Stomach smooth muscle (tissue), 2 donors: ENCODE data around the gene LRMDA.
"Not testable (repeated sequence)": the region's sequence is repeated elsewhere in the genome, so short reads cannot be mapped to it uniquely, and the experiment has no call there.

ENCODE experiments used
- H3K27ac ChIP-seq: one replicate; pipeline ENCODE4 v1.7.0; 2013; ENCODE audit warnings: mild to moderate bottlenecking, low read length, inconsistent platforms
- H3K27me3 ChIP-seq, 2 donors: one replicate each; pipeline ENCODE4 v1.7.0; 2013; ENCODE audit warnings: low read length in 2 of 2; ENCODE audit not compliant: insufficient read depth in 2 of 2, control insufficient read depth in 1 of 2
- H3K36me3 ChIP-seq, 2 donors: one replicate each; pipeline ENCODE4 v1.7.0; 2013; ENCODE audit warnings: low read length in 2 of 2; ENCODE audit not compliant: control insufficient read depth in 2 of 2, insufficient read depth in 2 of 2
- H3K4me1 ChIP-seq: one replicate; pipeline ENCODE4 v1.7.0; 2013; ENCODE audit warnings: low read length; ENCODE audit not compliant: control insufficient read depth, insufficient read depth
- H3K4me3 ChIP-seq, 2 donors: one replicate each; pipeline ENCODE4 v1.7.0; 2013; ENCODE audit warnings: low read length in 2 of 2
- H3K9ac ChIP-seq, 2 donors: one replicate each; pipeline ENCODE4 v1.7.0; 2013; ENCODE audit warnings: low read length in 2 of 2, mild to moderate bottlenecking in 1 of 2
- H3K9me3 ChIP-seq, 2 donors: one replicate each; pipeline ENCODE4 v1.7.0; 2013; ENCODE audit warnings: low read length in 2 of 2; ENCODE audit not compliant: control insufficient read depth in 2 of 2
- donor health status: healthy.
- donor health status: Pancreatic carcinoma.

The LRMDA gene

DNA sequence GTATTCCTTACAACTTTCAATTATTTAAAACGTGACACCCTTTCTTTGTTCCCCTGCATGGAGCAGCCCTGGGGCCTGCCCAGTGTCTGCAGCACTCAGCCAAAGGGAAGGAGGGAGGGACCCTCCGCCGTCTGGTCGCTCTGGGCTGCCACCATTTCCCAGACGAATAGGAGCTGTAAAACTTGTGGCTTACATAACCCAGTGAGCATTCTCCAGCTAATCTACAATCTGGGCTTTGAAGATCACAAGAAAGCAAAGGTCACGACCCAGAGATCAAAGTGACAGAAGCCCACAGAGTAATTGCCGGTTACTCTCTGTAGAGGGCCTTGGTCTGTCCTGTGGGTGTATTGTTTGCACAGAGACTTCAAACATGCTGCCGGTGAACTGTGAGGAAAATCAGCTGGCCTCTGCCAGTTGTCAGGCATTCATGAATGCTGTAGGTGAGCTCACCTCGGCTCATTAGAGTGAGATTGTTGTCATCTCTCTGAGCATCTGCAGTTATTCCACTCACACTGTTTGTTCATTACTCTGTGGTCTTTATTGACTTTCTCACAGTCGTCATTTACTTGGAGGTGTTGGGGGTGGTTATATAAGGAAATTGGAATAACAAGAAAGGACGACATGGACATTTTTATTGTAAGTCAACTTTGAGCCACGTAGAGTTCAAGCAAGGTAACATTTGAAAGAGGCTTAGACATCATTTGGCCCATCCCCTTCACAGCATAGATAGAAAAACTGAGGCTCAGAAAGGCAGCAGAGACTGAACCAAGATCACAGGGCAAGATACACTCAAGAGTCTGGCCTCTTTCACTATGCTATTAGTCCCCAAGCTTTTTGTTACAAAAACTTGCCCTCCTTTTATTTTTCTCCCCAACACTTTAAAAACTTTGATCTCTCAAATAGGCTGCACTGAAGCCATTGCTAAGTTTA is 619.8 kb downstream of the LRMDA start:
- Histone ChIP-seq H3K9ac (no peak overlapping the region), H3K4me3 (no peak overlapping the region), H3K27ac (no peak overlapping the region), H3K36me3 (no peaks in the 10 kb centered on the region), H3K4me1 (no peaks in the 10 kb centered on the region), H3K27me3 (peaks cover 0 to 2% of the 10 kb centered on the region in 2 donors), H3K9me3 (no peaks in the 10 kb centered on the region)

DNA sequence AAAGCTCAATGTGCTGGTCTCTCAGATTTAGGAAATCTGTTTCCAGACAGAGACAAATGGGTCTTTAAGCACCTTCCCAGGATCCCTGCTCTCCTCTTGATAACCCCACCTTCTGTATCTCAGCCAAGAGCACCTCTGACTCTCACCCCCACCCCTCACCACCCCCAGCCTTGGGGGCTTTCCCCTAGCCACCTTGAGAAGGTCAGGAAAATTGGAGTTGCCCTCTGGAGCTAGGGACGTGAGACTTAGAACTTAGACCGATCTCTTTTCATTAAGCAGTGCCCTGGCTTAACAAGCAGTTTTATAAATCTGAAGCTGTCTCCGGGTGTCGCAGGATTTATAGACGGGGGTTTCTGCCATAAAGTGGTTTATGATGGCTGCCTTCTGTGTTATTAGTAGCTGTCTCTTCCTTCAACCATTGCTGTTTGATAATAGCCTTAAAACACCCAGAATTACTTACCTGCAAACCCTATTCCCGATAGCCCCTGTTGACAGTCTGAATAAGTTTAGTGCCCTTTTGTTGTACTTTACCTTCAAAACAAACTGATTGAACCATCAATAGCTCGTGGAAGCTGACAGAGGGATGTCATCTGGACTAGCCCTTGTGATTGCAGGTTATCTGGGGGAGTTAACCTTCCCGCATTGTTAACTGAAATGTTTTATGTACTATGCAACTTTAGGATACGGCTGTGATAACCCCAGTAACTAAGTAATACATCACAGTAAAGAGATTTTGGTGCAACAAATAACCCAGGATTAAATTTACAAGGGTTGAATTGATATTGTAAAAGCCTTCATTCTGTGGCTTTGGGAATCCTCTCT is 621.5 kb downstream of the LRMDA start:
- Histone ChIP-seq H3K4me3 (no peak overlapping the region), H3K9ac (no peak overlapping the region), H3K36me3 (no peaks in the 10 kb centered on the region), H3K27me3 (peaks cover 0 to 2% of the 10 kb centered on the region in 2 donors), H3K27ac (no peak overlapping the region), H3K4me1 (no peaks in the 10 kb centered on the region), H3K9me3 (no peaks in the 10 kb centered on the region)

DNA sequence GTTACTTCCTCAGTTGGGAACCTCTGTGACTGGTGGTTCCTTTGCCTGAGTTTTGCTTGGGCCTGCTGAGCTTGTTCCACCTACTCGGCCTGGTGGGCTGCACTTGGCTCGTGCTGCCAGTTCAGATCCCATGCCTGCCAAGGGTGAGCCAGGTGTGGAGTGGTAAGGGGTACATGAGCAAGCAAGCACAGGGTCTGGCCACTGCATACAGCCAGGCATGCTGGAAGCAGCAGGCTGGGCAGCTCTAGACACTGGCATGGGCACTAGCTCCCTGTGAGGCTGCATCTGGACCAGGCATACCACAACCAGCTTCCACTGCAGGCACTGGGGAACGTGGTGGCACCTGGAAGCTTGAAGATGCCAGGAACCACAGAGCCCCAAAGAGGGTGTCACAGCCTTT is 624.0 kb downstream of the LRMDA start:
- Histone ChIP-seq H3K27me3 (no peaks in the 10 kb centered on the region), H3K4me3 (no peak overlapping the region), H3K9ac (no peak overlapping the region), H3K4me1 (no peaks in the 10 kb centered on the region), H3K36me3 (no peaks in the 10 kb centered on the region), H3K9me3 (no peaks in the 10 kb centered on the region), H3K27ac (no peak overlapping the region)

DNA sequence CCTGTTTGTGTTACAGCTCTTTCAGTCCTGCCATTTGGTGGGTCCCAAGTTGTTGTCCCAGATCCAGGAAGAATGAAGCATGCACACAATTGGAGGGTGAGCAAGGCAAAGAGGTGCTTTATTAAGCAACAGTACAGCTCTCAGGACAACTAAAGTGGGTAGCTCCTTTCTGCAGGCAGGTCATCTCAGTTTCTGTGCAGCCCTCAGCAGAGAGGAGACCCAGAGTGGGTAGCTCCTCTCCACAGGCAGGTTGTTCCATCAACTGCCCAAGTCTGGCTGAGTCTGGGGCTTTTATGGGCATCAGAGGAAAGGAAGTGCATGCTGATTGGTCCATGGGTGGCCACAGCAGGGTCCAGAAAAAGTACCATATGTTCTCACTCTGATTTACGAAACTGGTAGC is 624.5 kb downstream of the LRMDA start:
- Histone ChIP-seq H3K4me1 (no peaks in the 10 kb centered on the region), H3K4me3 (no peak overlapping the region), H3K36me3 (no peaks in the 10 kb centered on the region), H3K9ac (no peak overlapping the region), H3K9me3 (no peaks in the 10 kb centered on the region), H3K27me3 (no peaks in the 10 kb centered on the region), H3K27ac (no peak overlapping the region)

DNA sequence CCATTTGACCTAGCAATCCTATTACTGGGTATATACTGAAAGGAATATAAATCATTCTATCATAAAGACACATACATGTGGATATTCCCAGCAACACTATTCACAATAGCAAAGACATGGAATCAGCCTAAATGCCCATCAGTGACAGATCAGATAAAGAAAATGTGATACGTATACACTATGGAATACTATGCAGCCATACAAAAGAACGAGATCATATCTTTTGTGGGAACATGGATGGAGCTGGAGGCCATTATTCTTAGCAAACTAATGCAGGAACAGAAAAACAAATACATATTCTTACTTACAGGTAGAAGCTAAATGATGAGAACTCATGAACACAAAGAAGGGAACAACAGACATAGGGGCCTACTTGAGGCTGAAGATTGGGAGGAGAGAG is 629.6 kb downstream of the LRMDA start:
- H3K36me3 ChIP-seq, H3K9me3 ChIP-seq, H3K4me3 ChIP-seq, H3K4me1 ChIP-seq, H3K27ac ChIP-seq, H3K9ac ChIP-seq, H3K27me3 ChIP-seq: not testable (repeated sequence)

DNA sequence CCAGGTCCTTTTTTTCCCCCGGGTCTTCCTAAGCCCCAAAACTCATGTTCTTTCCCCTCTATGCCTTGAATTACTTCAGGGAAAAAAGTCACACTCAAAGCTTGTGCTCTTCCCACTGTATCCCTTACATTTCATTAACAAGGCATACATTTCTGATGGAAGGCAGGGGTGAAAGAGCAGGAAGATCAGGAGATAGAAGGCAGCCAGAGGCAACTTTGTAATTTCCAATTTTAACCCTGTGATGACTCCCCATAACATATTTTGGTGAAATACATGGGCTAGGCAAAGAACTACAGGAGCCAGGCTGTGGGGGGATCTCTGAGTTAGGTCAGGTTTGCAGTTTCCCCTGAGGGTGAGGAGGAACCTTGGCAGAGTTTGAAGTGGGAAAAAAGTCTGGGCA is 635.0 kb downstream of the LRMDA start:
- Histone ChIP-seq H3K4me1 (peaks cover 3% of the 10 kb centered on the region), H3K27ac (no peak overlapping the region), H3K4me3 (no peak overlapping the region), H3K9me3 (peaks cover 0 to 4% of the 10 kb centered on the region in 2 donors), H3K9ac (no peak overlapping the region), H3K36me3 (no peaks in the 10 kb centered on the region), H3K27me3 (no peaks in the 10 kb centered on the region)

DNA sequence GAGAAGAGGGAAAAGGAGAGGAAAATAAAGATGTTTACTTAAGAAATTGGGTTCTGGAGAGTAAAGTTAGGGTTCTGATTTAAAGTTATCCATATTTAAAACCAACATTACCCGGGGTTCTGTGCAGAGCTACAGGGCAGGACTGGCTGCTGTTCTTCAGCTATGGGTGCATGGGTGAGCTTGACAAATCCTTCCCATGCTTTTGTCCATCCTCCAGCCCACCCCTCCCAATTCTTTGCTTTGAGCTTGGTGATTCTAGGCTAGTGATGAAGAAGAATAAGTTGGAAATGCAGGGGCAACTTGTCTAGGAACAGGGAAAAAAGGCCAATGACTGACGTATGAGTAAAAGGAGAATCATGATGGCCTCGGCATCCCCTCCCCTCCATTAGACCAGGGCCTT is 636.0 kb downstream of the LRMDA start:
- no peaks in the 10 kb centered on the region for H3K27me3 ChIP-seq
- H3K36me3 ChIP-seq, result no peaks in the 10 kb centered on the region
- no peak overlapping the region for H3K27ac ChIP-seq
- no peak overlapping the region for H3K4me3 ChIP-seq
- no peak overlapping the region for H3K9ac ChIP-seq
- H3K9me3 ChIP-seq, result peaks cover 0 to 4% of the 10 kb centered on the region in 2 donors
- peaks cover 3% of the 10 kb centered on the region for H3K4me1 ChIP-seq

DNA sequence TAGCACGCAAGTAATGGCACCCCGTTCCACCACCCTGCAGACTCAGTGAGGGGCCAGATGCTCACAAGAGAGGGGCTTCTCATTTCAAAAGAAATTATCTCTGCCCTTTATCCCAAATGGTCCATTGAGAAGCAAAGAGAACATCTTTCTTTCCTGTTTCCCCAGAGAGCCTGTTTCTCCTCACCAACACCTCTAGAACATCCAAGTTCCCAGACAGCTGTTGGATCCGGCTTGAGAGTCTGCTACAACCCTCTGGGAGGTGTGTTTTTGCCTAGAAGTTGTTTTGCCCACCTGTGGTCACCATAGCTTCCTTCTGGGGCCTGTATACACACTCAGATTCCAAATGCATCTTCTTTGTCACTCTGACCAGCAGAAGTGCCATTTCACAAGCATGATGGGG is 637.4 kb downstream of the LRMDA start:
- no peak overlapping the region for H3K9ac ChIP-seq
- peaks cover 3% of the 10 kb centered on the region for H3K4me1 ChIP-seq
- no peak overlapping the region for H3K27ac ChIP-seq
- H3K9me3 ChIP-seq, result peaks cover 0 to 4% of the 10 kb centered on the region in 2 donors
- H3K4me3 ChIP-seq, result no peak overlapping the region
- H3K36me3 ChIP-seq, result no peaks in the 10 kb centered on the region
- H3K27me3 ChIP-seq, result no peaks in the 10 kb centered on the region

DNA sequence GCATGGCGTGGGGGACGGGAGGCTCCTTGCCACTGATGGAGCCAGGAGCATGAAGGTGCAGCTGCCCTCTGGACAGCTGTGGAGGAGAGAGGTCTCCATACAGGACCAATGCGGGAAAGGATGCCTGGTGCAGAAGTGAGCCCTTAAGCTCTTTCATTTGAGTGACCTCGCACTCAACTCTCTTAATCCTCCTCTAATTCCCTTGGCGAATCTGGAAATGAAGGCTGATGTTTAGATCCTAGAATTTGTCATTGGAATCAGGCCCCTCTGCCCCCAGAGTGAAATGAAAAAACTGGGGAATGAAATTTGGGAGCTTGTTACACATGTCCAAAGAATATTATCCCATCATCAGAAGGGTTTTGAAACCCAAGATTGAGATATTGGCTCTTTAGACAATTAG is 639.5 kb downstream of the LRMDA start:
- no peak overlapping the region for H3K27ac ChIP-seq
- no peak overlapping the region for H3K9ac ChIP-seq
- peaks cover 3% of the 10 kb centered on the region for H3K4me1 ChIP-seq
- no peak overlapping the region for H3K4me3 ChIP-seq
- no peaks in the 10 kb centered on the region for H3K36me3 ChIP-seq
- H3K27me3 ChIP-seq, result no peaks in the 10 kb centered on the region
- H3K9me3 ChIP-seq, result peaks cover 0 to 4% of the 10 kb centered on the region in 2 donors

DNA sequence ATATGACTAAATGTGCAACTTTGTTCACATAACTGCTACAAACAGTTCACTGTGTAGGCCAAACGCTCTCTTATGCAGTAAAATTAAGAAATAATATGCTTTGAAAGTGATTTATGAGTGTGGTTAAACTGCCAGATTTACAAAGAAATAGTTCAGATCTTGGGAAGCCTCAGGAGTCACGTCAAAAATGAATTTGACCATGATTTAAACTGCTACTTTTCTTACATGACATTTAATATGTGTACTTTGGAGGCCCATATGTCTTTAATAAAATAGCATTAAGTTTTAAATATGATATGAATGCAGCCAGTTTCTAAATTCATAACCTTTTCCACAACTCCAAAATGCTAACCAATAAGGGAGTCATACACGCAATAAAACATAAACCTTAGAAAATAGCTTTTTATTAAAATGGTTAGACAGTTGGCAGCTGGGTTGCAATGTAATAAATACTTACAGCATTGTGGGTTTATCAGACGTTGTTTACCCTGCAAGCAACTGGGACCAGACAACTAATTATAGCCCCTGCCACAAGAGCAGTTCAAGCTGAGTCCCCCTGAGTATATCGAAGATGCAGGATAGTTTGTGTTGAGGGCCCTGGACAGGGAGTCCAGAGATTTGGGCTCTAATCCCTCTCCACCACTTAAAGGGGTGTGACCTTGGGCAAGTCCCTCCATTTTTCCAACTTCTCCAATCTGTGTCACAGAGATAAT is 640.4 kb downstream of the LRMDA start:
- Histone ChIP-seq H3K27me3 (no peaks in the 10 kb centered on the region), H3K9ac (no peak overlapping the region), H3K9me3 (peaks cover 0 to 4% of the 10 kb centered on the region in 2 donors), H3K4me1 (peaks cover 3% of the 10 kb centered on the region), H3K27ac (no peak overlapping the region), H3K36me3 (no peaks in the 10 kb centered on the region), H3K4me3 (no peak overlapping the region)
